HL-60 (cell line): ENCODE data around the gene PRRC2C.

Source experiments
- CTCF ChIP-seq: IDR thresholded peaks from one replicate; pipeline ENCODE4 v1.5.1; 2011; ENCODE audit warnings: low read length, control low read depth, inconsistent platforms; ENCODE audit not compliant: insufficient read depth
- GABPA ChIP-seq: IDR thresholded peaks from 2 replicates; pipeline ENCODE4 v1.6.1; 2012; ENCODE audit warnings: low read depth
- POLR2AphosphoS5 ChIP-seq: IDR thresholded peaks from 2 replicates; pipeline ENCODE4 v1.6.1; 2012; ENCODE audit warnings: low read depth

GRCh38 chr1:171581766-171582165 is 96.4 kb downstream of the PRRC2C start:
- no peak for TF ChIP-seq GABPA
- no peak for TF ChIP-seq CTCF
- TF ChIP-seq POLR2AphosphoS5 = no peak
